ENCODE data around the gene CELF6. TPM values are rescaled to one million over a fixed set of nuclear protein-coding genes. Genes with fewer than 3 reads are reported as not detected.

The CELF6 gene
- total and polyA plus RNA-seq, 2 donors (not counting 3 experiments of a cell fraction or from before 2014, with no cell fraction given) = 0.17 TPM; not detected in 1

GRCh38 chr15:72304596-72304995 lies 15.4 kb downstream of the CELF6 start:
- no peaks in the 10 kb centered on the region for H3K9me1 ChIP-seq (replicated peaks; ENCODE audit: control insufficient read depth, extremely low read depth, insufficient read depth, low read length)
- TF ChIP-seq, protein P1, sequence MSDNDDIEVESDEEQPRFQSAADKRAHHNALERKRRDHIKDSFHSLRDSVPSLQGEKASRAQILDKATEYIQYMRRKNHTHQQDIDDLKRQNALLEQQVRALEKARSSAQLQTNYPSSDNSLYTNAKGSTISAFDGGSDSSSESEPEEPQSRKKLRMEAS (IDR thresholded peaks at IDR 0.05; ENCODE audit: insufficient read depth, insufficient read length) = no peak
- TF ChIP-seq FOS (IDR thresholded peaks at IDR 0.05; ENCODE audit: borderline replicate concordance, insufficient read depth, low read length) (no peak), POLR2A (IDR thresholded peaks at IDR 0.05; ENCODE audit: low read depth, low read length) (no peak), EZH2 (IDR thresholded peaks at IDR 0.05; ENCODE audit: borderline replicate concordance, low read depth, low read length, severe bottlenecking) (no peak), MYC (IDR thresholded peaks at IDR 0.05; ENCODE audit: low read depth, low read length) (no peak)
- H3K4me1 ChIP-seq (ENCODE audit: control insufficient read depth, extremely low read depth, insufficient read depth, low read length) = no peaks in the 10 kb centered on the region
- POLR2A ChIA-PET = no interaction called here
- no peak overlapping the region for H2AFZ ChIP-seq (ENCODE audit: low read depth, low read length)
- CTCF ChIA-PET = interaction anchor here (1.1 to 1.8 kb wide), 4 partner anchors 8 to 295 kb away, joined by 3 to 11 read pairs (median 4); no protein-coding TSS in a partner anchor
- no peak overlapping the region for H3K27ac ChIP-seq (ENCODE audit: insufficient read depth, low read depth, low read length)
- H3K79me2 ChIP-seq (ENCODE audit: control insufficient read depth, insufficient read depth, low read length) = no peaks in the 10 kb centered on the region
- dilution Hi-C loops (cut with MboI; ENCODE audit: extremely low pct_ligation_motif_present, low sequenced_read_pairs) = no loop called here
- H3K36me3 ChIP-seq (ENCODE audit: control insufficient read depth in 2 of 2, extremely low read depth in 1 of 2, insufficient read depth in 2 of 2, low read length in 2 of 2) = no peaks in the 10 kb centered on the region
- DNase-seq (ENCODE audit: low read depth, low spot score) (no peak), FAIRE-seq (no peak)
- peaks cover 0 to 1% of the 10 kb centered on the region in 2 experiments for H3K27me3 ChIP-seq (ENCODE audit: control insufficient read depth in 2 of 2, insufficient read depth in 2 of 2, low read length in 2 of 2)
- no peak overlapping the region for H3K4me2 ChIP-seq (ENCODE audit: insufficient read depth, low read length)
- no peak overlapping the region for H3K9ac ChIP-seq (replicated peaks; ENCODE audit: extremely low read depth, insufficient read depth, low read length)
- no peaks in the 10 kb centered on the region for H4K20me1 ChIP-seq (replicated peaks; ENCODE audit: control insufficient read depth, extremely low read depth, insufficient read depth, low read length)
- intact Hi-C loops (cut with micrococcal nuclease) = no loop called here
- no TSS peak for BruUV-seq (replicated peaks)
- H3K9me3 ChIP-seq (replicated peaks; ENCODE audit: control insufficient read depth, insufficient read depth, low read length) = no peaks in the 10 kb centered on the region
- H3K4me3 ChIP-seq (replicated peaks in 1 of 3; ENCODE audit: insufficient read depth in 1 of 3, low read depth in 1 of 3, low read length in 3 of 3) = no peak overlapping the region

GRCh38 chr15:72302955-72303354 lies 17.0 kb downstream of the CELF6 start:
- Histone ChIP-seq H3K79me2 (ENCODE audit: control insufficient read depth, insufficient read depth, low read length) (no peaks in the 10 kb centered on the region), H3K4me1 (ENCODE audit: control insufficient read depth, extremely low read depth, insufficient read depth, low read length) (no peaks in the 10 kb centered on the region), H4K20me1 (replicated peaks; ENCODE audit: control insufficient read depth, extremely low read depth, insufficient read depth, low read length) (no peaks in the 10 kb centered on the region), H3K27ac (ENCODE audit: insufficient read depth, low read depth, low read length) (no peak overlapping the region), H3K27me3 (ENCODE audit: control insufficient read depth in 2 of 2, insufficient read depth in 2 of 2, low read length in 2 of 2) (peaks cover 0 to 2% of the 10 kb centered on the region in 2 experiments), H3K36me3 (ENCODE audit: control insufficient read depth in 2 of 2, extremely low read depth in 1 of 2, insufficient read depth in 2 of 2, low read length in 2 of 2) (no peaks in the 10 kb centered on the region), H3K9me3 (replicated peaks; ENCODE audit: control insufficient read depth, insufficient read depth, low read length) (no peaks in the 10 kb centered on the region), H3K9ac (replicated peaks; ENCODE audit: extremely low read depth, insufficient read depth, low read length) (no peak overlapping the region), H3K4me2 (ENCODE audit: insufficient read depth, low read length) (no peak overlapping the region), H3K9me1 (replicated peaks; ENCODE audit: control insufficient read depth, extremely low read depth, insufficient read depth, low read length) (no peaks in the 10 kb centered on the region), H2AFZ (ENCODE audit: low read depth, low read length) (no peak overlapping the region), H3K4me3 (replicated peaks in 1 of 3; ENCODE audit: insufficient read depth in 1 of 3, low read depth in 1 of 3, low read length in 3 of 3) (no peak overlapping the region)
- DNase-seq (ENCODE audit: low read depth, low spot score) (no peak), FAIRE-seq (no peak)
- BruUV-seq (replicated peaks) = no TSS peak
- ChIA-PET CTCF (interaction anchor here (1.0 to 1.8 kb wide), 2 partner anchors 10 to 17 kb away, joined by 3 to 11 read pairs; no protein-coding TSS in a partner anchor), POLR2A (no interaction called here)
- dilution Hi-C loops (cut with MboI; ENCODE audit: extremely low pct_ligation_motif_present, low sequenced_read_pairs) = no loop called here
- no peak for TF ChIP-seq POLR2A (IDR thresholded peaks at IDR 0.05; ENCODE audit: low read depth, low read length)
- no peak for TF ChIP-seq CTCF (IDR thresholded peaks at IDR 0.05; ENCODE audit: extremely low read depth in 1 of 2, insufficient read depth in 1 of 2, low read depth in 1 of 2, low read length in 2 of 2)
- TF ChIP-seq, protein P1 (IDR thresholded peaks at IDR 0.05; ENCODE audit: insufficient read depth, insufficient read length) = no peak
- no peak for TF ChIP-seq GATA2 (IDR thresholded peaks at IDR 0.05; ENCODE audit: insufficient read depth, insufficient read length, low read depth, low read length)
- TF ChIP-seq MYC (IDR thresholded peaks at IDR 0.05; ENCODE audit: low read depth, low read length) = no peak
- TF ChIP-seq EZH2 (IDR thresholded peaks at IDR 0.05; ENCODE audit: borderline replicate concordance, low read depth, low read length, severe bottlenecking) = no peak
- no peak for TF ChIP-seq JUN (IDR thresholded peaks at IDR 0.05; ENCODE audit: borderline replicate concordance, insufficient read depth, insufficient read length, low read depth)
- TF ChIP-seq POLR2AphosphoS5 (IDR thresholded peaks at IDR 0.05; ENCODE audit: insufficient read depth, low read depth, low read length) = no peak
- no peak for TF ChIP-seq FOS (IDR thresholded peaks at IDR 0.05; ENCODE audit: borderline replicate concordance, insufficient read depth, low read length)
- intact Hi-C loops (cut with micrococcal nuclease) = no loop called here
